HEK293 (cell line): ENCODE measurements around the gene PDE12.
"Not testable (repeated sequence)": the region's sequence is repeated elsewhere in the genome, so short reads cannot be mapped to it uniquely, and the experiment has no call there.

Experiments used
- CTCF ChIA-PET: fragments of 350-600 bp; formaldehyde crosslinking; extraction: SDS; loops from one replicate; lab custom pipeline; 2021; ENCODE audit warnings: antibody characterized with exemption; lab: Yijun Ruan, JAX
- POLR2A ChIA-PET: fragments of 300-600 bp; formaldehyde crosslinking; extraction: SDS; loops from one replicate; lab custom pipeline; 2020; ENCODE audit warnings: antibody characterized with exemption, inconsistent platforms; lab: Yijun Ruan, JAX
- H3K27ac ChIP-seq: fragments of 200-500 bp; sonication (Bioruptor generic); 2 replicates; pipeline ENCODE4 v1.5.1; 2014; ENCODE audit warnings: low read depth, low read length, control low read depth, inconsistent platforms; ENCODE audit errors: extremely low read depth
- H3K36me3 ChIP-seq, 2 experiments: fragments of 200-500 bp in 1 of 2; sonication (Bioruptor generic) in 1 of 2; 1 replicate in 1 of 2; 2 replicates in 1 of 2; pipeline ENCODE4 v1.5.1; 2014 to 2017; ENCODE audit warnings: inconsistent platforms in 2 of 2, low read length in 2 of 2; ENCODE audit not compliant: control insufficient read depth in 2 of 2, insufficient read depth in 1 of 2
- H3K4me1 ChIP-seq: fragments of 200-500 bp; sonication (Bioruptor generic); 2 replicates; pipeline ENCODE4 v1.5.1; 2014; ENCODE audit warnings: mild to moderate bottlenecking, low read length, inconsistent platforms; ENCODE audit not compliant: control insufficient read depth, insufficient read depth
- H3K4me3 ChIP-seq: 2 replicates; pipeline ENCODE4 v1.5.1; 2011; ENCODE audit warnings: low read depth, mild to moderate bottlenecking, control low read depth, low read length, moderate library complexity
- H3K9me3 ChIP-seq: fragments of 200-500 bp; sonication (Bioruptor generic); 2 replicates; pipeline ENCODE4 v1.5.1; 2014; ENCODE audit warnings: low read depth, low read length, inconsistent platforms; ENCODE audit not compliant: control insufficient read depth, insufficient read depth
- BCL11B ChIP-seq: fragments of 450-650 bp; formaldehyde crosslinking; IDR thresholded peaks from 2 replicates; pipeline ENCODE4 v1.5.1; 2016; ENCODE audit warnings: low read depth, missing biosample characterization, missing genetic modification characterization
- KLF9 ChIP-seq: fragments of 450-650 bp; formaldehyde crosslinking; IDR thresholded peaks from 2 replicates; pipeline ENCODE4 v1.5.1; 2016; ENCODE audit warnings: missing biosample characterization, missing genetic modification characterization, low read depth
- WT1 ChIP-seq: fragments of 450-650 bp; formaldehyde crosslinking; IDR thresholded peaks from 2 replicates; pipeline ENCODE4 v1.5.1; 2016; ENCODE audit warnings: missing biosample characterization, missing genetic modification characterization
- ZBTB17 ChIP-seq: fragments of 450-650 bp; formaldehyde crosslinking; IDR thresholded peaks from 2 replicates; pipeline ENCODE4 v1.5.1; 2016; ENCODE audit warnings: missing biosample characterization, missing genetic modification characterization
- ZBTB20 ChIP-seq: fragments of 450-650 bp; formaldehyde crosslinking; IDR thresholded peaks from 2 replicates; pipeline ENCODE4 v1.5.1; 2016; ENCODE audit warnings: missing biosample characterization, missing genetic modification characterization
- ZBTB7A ChIP-seq: fragments of 450-650 bp; formaldehyde crosslinking; IDR thresholded peaks from 2 replicates; pipeline ENCODE4 v1.5.1; 2016; ENCODE audit warnings: low read depth, missing biosample characterization, missing genetic modification characterization
- ZNF10 ChIP-seq: fragments of 450-650 bp; formaldehyde crosslinking; IDR thresholded peaks from 2 replicates; pipeline ENCODE4 v1.5.1; 2017; ENCODE audit warnings: missing biosample characterization, missing genetic modification characterization
- ZNF146 ChIP-seq: fragments of 450-650 bp; formaldehyde crosslinking; IDR thresholded peaks from 2 replicates; pipeline ENCODE4 v1.5.1; 2016; ENCODE audit warnings: missing biosample characterization, missing genetic modification characterization
- ZNF169 ChIP-seq: fragments of 450-650 bp; formaldehyde crosslinking; IDR thresholded peaks from 2 replicates; pipeline ENCODE4 v1.5.1; 2016; ENCODE audit warnings: missing biosample characterization, missing genetic modification characterization
- ZNF174 ChIP-seq: fragments of 450-650 bp; formaldehyde crosslinking; IDR thresholded peaks from 2 replicates; pipeline ENCODE4 v1.5.0; 2017; ENCODE audit warnings: missing biosample characterization, mild to moderate bottlenecking, missing genetic modification characterization
- ZNF221 ChIP-seq: fragments of 450-650 bp; formaldehyde crosslinking; IDR thresholded peaks from 2 replicates; pipeline ENCODE4 v1.5.1; 2017; ENCODE audit warnings: missing biosample characterization, missing genetic modification characterization, borderline replicate concordance
- ZNF350 ChIP-seq: fragments of 450-650 bp; formaldehyde crosslinking; IDR thresholded peaks from 2 replicates; pipeline ENCODE4 v1.5.0; 2017; ENCODE audit warnings: missing biosample characterization, mild to moderate bottlenecking, missing genetic modification characterization
- ZNF366 ChIP-seq: fragments of 450-650 bp; formaldehyde crosslinking; conservative IDR thresholded peaks from 2 replicates; pipeline ENCODE4 v1.5.1; 2016; ENCODE audit warnings: missing biosample characterization, missing genetic modification characterization
- ZNF404 ChIP-seq: fragments of 450-650 bp; formaldehyde crosslinking; IDR thresholded peaks from 2 replicates; pipeline ENCODE4 v1.5.1; 2017; ENCODE audit warnings: missing biosample characterization, missing genetic modification characterization
- ZNF529 ChIP-seq: fragments of 450-650 bp; formaldehyde crosslinking; IDR thresholded peaks from 2 replicates; pipeline ENCODE4 v1.5.1; 2017; ENCODE audit warnings: missing genetic modification characterization, missing biosample characterization; ENCODE audit not compliant: insufficient replicate concordance
- ZNF610 ChIP-seq: fragments of 450-650 bp; formaldehyde crosslinking; IDR thresholded peaks from 2 replicates; pipeline ENCODE4 v1.5.1; 2016; ENCODE audit warnings: missing biosample characterization, missing genetic modification characterization, borderline replicate concordance
- ZNF670 ChIP-seq: fragments of 450-650 bp; formaldehyde crosslinking; IDR thresholded peaks from 2 replicates; pipeline ENCODE4 v1.5.1; 2016; ENCODE audit warnings: missing biosample characterization, missing genetic modification characterization, low read depth
- ZNF747 ChIP-seq: fragments of 450-650 bp; formaldehyde crosslinking; IDR thresholded peaks from 2 replicates; pipeline ENCODE4 v1.5.1; 2016; ENCODE audit warnings: missing biosample characterization, missing genetic modification characterization
- TF ChIP-seq, protein P1 (sequence below): fragments of 450-650 bp; formaldehyde crosslinking; IDR thresholded peaks from 2 replicates; pipeline ENCODE4 v1.5.1; 2016; ENCODE audit warnings: missing biosample characterization, missing genetic modification characterization
- TF ChIP-seq, protein P2 (sequence below): fragments of 450-650 bp; formaldehyde crosslinking; conservative IDR thresholded peaks from 2 replicates; pipeline ENCODE4 v1.5.1; 2016; ENCODE audit warnings: low read depth, missing biosample characterization, missing genetic modification characterization
- TF ChIP-seq, protein P3 (sequence below): fragments of 450-650 bp; formaldehyde crosslinking; IDR thresholded peaks from 2 replicates; pipeline ENCODE4 v1.5.1; 2016; ENCODE audit warnings: missing biosample characterization, missing genetic modification characterization

Gene PDE12

DNA sequence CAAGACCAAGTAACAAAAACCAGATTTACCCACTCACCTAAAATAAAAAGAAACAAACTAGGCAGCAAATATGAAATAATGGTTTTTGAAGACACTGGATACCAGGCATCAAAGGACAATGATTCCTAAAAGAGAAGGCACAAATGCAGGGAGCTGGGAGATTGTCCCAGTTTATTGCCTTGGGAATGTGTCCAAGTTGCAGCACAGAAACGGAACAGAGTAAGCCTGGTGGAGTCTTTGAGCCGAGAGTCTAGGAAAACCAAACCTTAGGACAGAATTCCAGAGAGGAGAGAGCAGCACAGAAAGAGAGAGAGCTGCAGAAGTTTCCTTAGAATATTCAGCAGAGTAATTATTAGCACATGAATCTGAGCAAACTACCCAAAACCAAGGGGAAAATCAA lies 48.9 kb downstream of the PDE12 start:
- TF ChIP-seq ZNF747 (tag by site-specific recombination) (no peak), ZNF529 (tag by site-specific recombination) (no peak)
- ChIA-PET CTCF (no interaction called here), POLR2A (no interaction called here)
- peaks cover 0 to 7% of the 10 kb centered on the region in 2 experiments; a peak in 2 of 3 replicates for H3K36me3 ChIP-seq
- H3K9me3 ChIP-seq, result no peaks in the 10 kb centered on the region
- H3K4me1 ChIP-seq, result no peaks in the 10 kb centered on the region
- no peak overlapping the region for H3K27ac ChIP-seq
- H3K4me3 ChIP-seq, result no peak overlapping the region

DNA sequence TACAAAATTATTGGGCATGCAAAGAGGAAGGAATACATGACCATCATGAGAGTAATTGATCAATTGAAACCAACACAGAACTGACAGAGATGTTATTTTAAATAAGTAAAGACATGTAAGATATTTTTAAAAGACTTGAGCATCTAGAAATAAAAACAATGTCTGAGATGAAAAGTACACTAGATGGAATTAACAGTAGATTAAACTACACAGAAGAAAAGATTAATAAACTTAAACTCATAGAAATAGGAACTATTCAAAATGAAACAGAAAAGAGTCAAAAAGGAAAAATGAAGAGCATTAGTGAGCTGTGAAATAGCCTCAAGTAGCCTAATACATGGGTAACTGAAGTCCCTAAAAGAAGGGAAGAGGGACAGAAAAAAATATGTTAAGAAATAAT lies 49.6 kb downstream of the PDE12 start:
- CTCF ChIA-PET, result no interaction called here
- Histone ChIP-seq H3K4me1 (no peaks in the 10 kb centered on the region), H3K27ac (no peak overlapping the region), H3K9me3 (no peaks in the 10 kb centered on the region), H3K36me3 (peaks cover 0 to 7% of the 10 kb centered on the region in 2 experiments; a peak in 2 of 3 replicates), H3K4me3 (no peak overlapping the region)
- POLR2A ChIA-PET, result no interaction called here
- TF ChIP-seq ZNF146 (no peak), ZNF221 (no peak), KLF9 (tag by site-specific recombination) (no peak), BCL11B (tag by site-specific recombination) (no peak), ZBTB7A (no peak), ZBTB20 (tag by site-specific recombination) (no peak), ZNF670 (tag by site-specific recombination) (no peak)
- TF ChIP-seq, protein P1, sequence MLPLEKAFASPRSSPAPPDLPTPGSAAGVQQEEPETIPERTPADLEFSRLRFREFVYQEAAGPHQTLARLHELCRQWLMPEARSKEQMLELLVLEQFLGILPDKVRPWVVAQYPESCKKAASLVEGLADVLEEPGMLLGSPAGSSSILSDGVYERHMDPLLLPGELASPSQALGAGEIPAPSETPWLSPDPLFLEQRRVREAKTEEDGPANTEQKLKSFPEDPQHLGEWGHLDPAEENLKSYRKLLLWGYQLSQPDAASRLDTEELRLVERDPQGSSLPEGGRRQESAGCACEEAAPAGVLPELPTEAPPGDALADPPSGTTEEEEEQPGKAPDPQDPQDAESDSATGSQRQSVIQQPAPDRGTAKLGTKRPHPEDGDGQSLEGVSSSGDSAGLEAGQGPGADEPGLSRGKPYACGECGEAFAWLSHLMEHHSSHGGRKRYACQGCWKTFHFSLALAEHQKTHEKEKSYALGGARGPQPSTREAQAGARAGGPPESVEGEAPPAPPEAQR, result no peak

DNA sequence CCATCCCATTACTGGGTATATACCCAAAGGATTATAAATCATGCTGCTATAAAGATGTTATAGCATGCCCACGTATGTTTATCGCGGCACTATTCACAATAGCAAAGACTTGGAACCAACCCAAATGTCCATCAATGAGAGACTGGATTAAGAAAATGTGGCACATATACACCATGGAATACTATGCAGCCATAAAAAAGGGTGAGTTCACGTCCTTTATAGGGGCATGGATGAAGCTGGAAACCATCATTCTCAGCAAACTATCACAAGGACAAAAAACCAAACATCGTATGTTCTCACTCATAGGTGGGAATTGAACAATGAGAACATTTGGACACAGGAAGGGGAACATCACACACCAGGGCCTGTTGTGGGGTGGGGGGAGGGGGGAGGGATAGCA lies 55.8 kb downstream of the PDE12 start:
- TF ChIP-seq ZNF146, result peak; percentile 63
- H3K4me1 ChIP-seq, POLR2A ChIA-PET, H3K9me3 ChIP-seq, H3K4me3 ChIP-seq, H3K27ac ChIP-seq, H3K36me3 ChIP-seq: not testable (repeated sequence)
- CTCF ChIA-PET, result interaction anchor here (0.6 kb wide), 1 partner anchor 543 kb away, joined by 3 read pairs; no protein-coding TSS in a partner anchor

DNA sequence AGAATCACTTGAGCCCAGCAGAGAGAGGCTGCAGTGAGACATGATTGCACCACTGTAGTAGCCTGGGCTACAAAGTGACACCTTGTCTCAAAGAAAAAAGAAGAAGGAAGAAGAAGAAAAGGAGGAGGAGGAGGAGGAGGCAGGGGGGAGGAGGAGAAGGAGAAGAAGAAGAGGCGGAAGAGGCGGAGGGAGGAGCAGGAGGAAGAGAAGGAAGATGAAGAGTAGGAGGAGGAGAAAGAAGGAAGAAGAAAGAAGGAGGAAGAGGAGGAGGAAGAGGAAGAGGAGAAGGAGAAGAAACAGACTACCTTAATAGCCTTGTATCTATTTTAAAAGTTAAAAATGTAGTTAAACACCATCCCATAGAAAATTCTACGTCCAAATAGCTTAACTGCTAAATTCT lies 60.2 kb downstream of the PDE12 start:
- Histone ChIP-seq H3K36me3 (no peaks in the 10 kb centered on the region; a peak in 1 of 3 replicates), H3K27ac (no peak overlapping the region), H3K9me3 (no peaks in the 10 kb centered on the region), H3K4me3 (no peak overlapping the region), H3K4me1 (no peaks in the 10 kb centered on the region)
- POLR2A ChIA-PET, result no interaction called here
- CTCF ChIA-PET, result no interaction called here
- TF ChIP-seq WT1 (no peak), ZNF169 (no peak), ZNF404 (no peak), ZNF366 (tag by site-specific recombination) (peak; percentile 74), ZNF174 (tag by site-specific recombination) (no peak), ZNF10 (tag by site-specific recombination) (no peak), ZNF610 (tag by site-specific recombination) (no peak), ZNF350 (no peak), ZBTB17 (no peak)
- TF ChIP-seq, protein P2, sequence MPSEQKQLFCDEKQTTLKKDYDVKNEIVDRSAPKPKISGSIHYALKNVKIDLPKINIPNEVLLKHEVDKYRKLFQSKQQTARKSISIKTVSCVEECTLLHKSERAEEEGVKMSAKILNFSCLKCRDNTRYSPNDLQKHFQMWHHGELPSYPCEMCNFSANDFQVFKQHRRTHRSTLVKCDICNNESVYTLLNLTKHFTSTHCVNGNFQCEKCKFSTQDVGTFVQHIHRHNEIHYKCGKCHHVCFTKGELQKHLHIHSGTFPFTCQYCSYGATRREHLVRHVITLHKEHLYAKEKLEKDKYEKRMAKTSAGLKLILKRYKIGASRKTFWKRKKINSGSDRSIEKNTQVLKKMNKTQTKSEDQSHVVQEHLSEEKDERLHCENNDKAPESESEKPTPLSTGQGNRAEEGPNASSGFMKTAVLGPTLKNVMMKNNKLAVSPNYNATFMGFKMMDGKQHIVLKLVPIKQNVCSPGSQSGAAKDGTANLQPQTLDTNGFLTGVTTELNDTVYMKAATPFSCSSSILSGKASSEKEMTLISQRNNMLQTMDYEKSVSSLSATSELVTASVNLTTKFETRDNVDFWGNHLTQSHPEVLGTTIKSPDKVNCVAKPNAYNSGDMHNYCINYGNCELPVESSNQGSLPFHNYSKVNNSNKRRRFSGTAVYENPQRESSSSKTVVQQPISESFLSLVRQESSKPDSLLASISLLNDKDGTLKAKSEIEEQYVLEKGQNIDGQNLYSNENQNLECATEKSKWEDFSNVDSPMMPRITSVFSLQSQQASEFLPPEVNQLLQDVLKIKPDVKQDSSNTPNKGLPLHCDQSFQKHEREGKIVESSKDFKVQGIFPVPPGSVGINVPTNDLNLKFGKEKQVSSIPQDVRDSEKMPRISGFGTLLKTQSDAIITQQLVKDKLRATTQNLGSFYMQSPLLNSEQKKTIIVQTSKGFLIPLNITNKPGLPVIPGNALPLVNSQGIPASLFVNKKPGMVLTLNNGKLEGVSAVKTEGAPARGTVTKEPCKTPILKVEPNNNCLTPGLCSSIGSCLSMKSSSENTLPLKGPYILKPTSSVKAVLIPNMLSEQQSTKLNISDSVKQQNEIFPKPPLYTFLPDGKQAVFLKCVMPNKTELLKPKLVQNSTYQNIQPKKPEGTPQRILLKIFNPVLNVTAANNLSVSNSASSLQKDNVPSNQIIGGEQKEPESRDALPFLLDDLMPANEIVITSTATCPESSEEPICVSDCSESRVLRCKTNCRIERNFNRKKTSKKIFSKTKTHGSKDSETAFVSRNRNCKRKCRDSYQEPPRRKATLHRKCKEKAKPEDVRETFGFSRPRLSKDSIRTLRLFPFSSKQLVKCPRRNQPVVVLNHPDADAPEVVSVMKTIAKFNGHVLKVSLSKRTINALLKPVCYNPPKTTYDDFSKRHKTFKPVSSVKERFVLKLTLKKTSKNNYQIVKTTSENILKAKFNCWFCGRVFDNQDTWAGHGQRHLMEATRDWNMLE (tag by site-specific recombination), result no peak
- TF ChIP-seq, protein P3, sequence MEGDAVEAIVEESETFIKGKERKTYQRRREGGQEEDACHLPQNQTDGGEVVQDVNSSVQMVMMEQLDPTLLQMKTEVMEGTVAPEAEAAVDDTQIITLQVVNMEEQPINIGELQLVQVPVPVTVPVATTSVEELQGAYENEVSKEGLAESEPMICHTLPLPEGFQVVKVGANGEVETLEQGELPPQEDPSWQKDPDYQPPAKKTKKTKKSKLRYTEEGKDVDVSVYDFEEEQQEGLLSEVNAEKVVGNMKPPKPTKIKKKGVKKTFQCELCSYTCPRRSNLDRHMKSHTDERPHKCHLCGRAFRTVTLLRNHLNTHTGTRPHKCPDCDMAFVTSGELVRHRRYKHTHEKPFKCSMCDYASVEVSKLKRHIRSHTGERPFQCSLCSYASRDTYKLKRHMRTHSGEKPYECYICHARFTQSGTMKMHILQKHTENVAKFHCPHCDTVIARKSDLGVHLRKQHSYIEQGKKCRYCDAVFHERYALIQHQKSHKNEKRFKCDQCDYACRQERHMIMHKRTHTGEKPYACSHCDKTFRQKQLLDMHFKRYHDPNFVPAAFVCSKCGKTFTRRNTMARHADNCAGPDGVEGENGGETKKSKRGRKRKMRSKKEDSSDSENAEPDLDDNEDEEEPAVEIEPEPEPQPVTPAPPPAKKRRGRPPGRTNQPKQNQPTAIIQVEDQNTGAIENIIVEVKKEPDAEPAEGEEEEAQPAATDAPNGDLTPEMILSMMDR, result no peak
